Epithelial cell of proximal tubule (primary cell): ENCODE measurements around the gene RANBP1. TPM values are rescaled to one million over a fixed set of nuclear protein-coding genes. Genes with fewer than 3 reads are reported as not detected.

Source experiments
- DNase-seq: peaks from one replicate; pipeline ENCODE4 v3.0.0-alpha.2; 2011; ENCODE audit warnings: low read depth
- H3K4me3 ChIP-seq: 2 replicates; pipeline ENCODE4 v1.5.1; 2011; ENCODE audit warnings: low read depth, mild to moderate bottlenecking, low read length
- CTCF ChIP-seq: conservative IDR thresholded peaks from 2 replicates; pipeline ENCODE4 v1.5.1; 2012; ENCODE audit warnings: low read depth, mild to moderate bottlenecking, low read length
- total RNA-seq: library from RNA; depleted of rRNA; stranded (reverse); fragments of >200 nt; gene quantifications from 2 replicates; pipeline ENCODE4 v1.2.3, GENCODE V29; 2015

Gene RANBP1
- total RNA-seq, 1 donor from 2014 or later, result 1,034 TPM

GRCh38 chr22:20165913-20166312, 50.0 kb downstream of the RANBP1 start:
- no peak overlapping the region for H3K4me3 ChIP-seq
- DNase-seq, result no peak
- TF ChIP-seq CTCF, result no peak

GRCh38 chr22:20166703-20167102, 50.8 kb downstream of the RANBP1 start:
- no peak for TF ChIP-seq CTCF
- no peak for DNase-seq
- H3K4me3 ChIP-seq, result no peak overlapping the region

GRCh38 chr22:20167643-20168322, 51.9 kb downstream of the RANBP1 start:
- DNase-seq, result no peak
- no peak for TF ChIP-seq CTCF
- H3K4me3 ChIP-seq, result no peak overlapping the region

GRCh38 chr22:20169253-20169822, 53.4 kb downstream of the RANBP1 start:
- H3K4me3 ChIP-seq, result no peak overlapping the region
- DNase-seq, result no peak
- no peak for TF ChIP-seq CTCF

GRCh38 chr22:20170170-20170569, 54.3 kb downstream of the RANBP1 start:
- no peak for DNase-seq
- H3K4me3 ChIP-seq, result no peak overlapping the region
- no peak for TF ChIP-seq CTCF

GRCh38 chr22:20171288-20172140, 55.6 kb downstream of the RANBP1 start:
- H3K4me3 ChIP-seq, result no peak overlapping the region
- no peak for TF ChIP-seq CTCF
- no peak for DNase-seq
